Cardiac fibroblast (primary cell): Measurements from ENCODE around the gene ZBED3.
A peak's percentile ranks its signal among the peaks of the same experiment; 100 is the strongest.

ENCODE experiments used
- DNase-seq, 2 donors: peaks; one replicate each; pipeline versions ENCODE4 v3.0.0 to v3.0.0-alpha.2; 2010; ENCODE audit warnings: low read depth in 2 of 2
- H3K4me3 ChIP-seq, 2 donors: replicated peaks in 1 of 2; 1 replicate in 1 of 2; 2 replicates in 1 of 2; pipeline ENCODE4 v1.5.1; 2011; ENCODE audit warnings: low read depth in 2 of 2, low read length in 2 of 2, mild to moderate bottlenecking in 2 of 2, moderate library complexity in 1 of 2
- TF ChIP-seq, protein P1 (sequence below): IDR thresholded peaks from one replicate; pipeline ENCODE4 v1.5.1; 2011; ENCODE audit warnings: low read depth, mild to moderate bottlenecking, low read length, inconsistent platforms

ZBED3 gene

GRCh38 chr5:77077829-77078176 lies 9.3 kb downstream of the ZBED3 start:
- no peak overlapping the region for H3K4me3 ChIP-seq
- TF ChIP-seq, protein P1, sequence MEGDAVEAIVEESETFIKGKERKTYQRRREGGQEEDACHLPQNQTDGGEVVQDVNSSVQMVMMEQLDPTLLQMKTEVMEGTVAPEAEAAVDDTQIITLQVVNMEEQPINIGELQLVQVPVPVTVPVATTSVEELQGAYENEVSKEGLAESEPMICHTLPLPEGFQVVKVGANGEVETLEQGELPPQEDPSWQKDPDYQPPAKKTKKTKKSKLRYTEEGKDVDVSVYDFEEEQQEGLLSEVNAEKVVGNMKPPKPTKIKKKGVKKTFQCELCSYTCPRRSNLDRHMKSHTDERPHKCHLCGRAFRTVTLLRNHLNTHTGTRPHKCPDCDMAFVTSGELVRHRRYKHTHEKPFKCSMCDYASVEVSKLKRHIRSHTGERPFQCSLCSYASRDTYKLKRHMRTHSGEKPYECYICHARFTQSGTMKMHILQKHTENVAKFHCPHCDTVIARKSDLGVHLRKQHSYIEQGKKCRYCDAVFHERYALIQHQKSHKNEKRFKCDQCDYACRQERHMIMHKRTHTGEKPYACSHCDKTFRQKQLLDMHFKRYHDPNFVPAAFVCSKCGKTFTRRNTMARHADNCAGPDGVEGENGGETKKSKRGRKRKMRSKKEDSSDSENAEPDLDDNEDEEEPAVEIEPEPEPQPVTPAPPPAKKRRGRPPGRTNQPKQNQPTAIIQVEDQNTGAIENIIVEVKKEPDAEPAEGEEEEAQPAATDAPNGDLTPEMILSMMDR: no peak
- DNase-seq: no peak

DNA sequence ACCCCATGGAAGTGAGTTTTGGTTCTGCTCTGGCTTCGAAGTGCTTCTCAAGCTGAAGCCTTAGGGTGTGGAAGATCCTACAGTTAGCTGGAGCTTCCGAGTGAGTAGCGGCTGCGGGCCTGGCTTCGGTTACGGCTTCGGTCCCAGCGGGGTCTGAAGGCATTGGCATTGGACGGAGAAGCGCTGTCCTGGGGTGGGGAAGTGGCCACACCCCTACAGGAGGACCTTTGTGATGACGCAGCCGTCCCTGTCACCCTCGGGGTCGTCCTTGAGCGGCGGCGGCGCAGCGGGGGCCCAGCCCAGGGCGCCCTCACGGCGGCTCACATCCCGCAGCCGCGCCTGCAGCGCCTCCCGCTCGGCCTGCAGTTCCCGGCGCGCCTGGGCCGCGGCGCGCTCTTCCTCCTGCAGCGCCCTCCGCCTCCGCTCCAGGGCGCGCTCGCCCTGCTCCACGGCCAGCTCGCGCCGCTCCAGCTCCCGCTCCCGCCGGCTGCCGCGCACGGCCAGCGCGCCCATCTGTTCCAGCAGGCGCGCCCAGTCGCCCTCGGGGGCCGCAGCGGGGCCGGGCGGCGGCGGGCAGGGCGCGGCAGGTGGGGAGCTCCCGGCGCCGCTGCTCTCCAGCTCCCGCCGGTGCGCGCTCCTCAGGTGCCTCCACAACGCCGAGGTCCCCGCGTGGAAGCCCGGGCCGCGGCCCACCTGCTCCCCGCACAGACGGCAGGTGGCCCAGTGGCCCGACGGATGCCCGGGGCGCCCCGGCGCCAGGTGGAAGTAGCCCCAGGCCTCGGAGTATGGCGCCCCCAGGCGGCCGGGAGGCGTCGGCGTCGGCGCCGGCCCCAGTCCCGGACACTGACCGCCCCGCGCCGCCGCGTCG lies 9.9 kb downstream of the ZBED3 start:
- peak; percentile 59 to 68 for DNase-seq
- TF ChIP-seq, protein P1: peak; percentile 36
- H3K4me3 ChIP-seq: peak overlapping the region; percentile 30 to 48

- no peak for DNase-seq
- TF ChIP-seq, protein P1: no peak
- no peak overlapping the region for H3K4me3 ChIP-seq
Observed at GRCh38 chr5:77074745-77075144, 12.3 kb downstream of the ZBED3 start.

DNA sequence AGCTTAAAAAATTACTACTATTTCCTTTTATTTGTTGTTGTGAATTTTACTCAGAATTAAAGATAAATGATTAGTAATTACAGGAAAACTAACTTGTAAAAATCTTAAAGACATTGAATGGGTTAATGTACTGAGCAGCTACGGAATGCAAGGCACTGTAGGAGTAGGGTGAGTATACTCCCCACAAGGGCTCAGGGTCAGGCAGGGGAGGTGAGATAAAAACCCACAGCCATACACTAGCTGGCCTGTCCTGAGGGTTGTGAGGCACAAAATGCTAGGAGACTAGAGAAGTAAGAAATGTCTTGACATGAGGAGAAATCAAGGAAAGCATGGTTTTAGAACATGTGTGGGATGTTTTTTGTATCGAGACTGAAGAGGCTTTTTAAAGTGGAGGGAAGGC lies 13.4 kb downstream of the ZBED3 start:
- H3K4me3 ChIP-seq: no peak overlapping the region
- TF ChIP-seq, protein P1: no peak
- peak in 1 of 2 donors; percentile 7 for DNase-seq

- peak; percentile 63 to 82 for DNase-seq
Observed at GRCh38 chr5:77066823-77067442, 20.2 kb downstream of the ZBED3 start.

DNA sequence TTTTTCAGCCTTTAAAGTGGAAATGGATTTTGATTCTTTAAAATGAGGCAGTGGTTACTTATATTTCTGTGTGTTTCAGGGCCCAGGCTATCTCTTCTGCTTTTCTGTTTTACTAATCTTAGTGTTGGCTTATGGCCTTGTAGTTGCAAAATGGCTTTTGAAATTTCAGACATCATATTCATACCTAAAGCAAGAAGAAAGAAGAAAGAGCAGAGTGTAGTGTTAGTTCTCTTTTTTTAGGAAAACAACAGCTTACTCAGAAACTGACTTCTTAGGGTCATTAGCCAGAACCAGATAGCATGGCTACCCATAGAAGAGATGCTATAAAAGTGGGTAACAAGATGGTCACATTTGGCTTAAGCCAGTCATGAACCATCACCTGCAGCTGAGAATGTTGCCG lies 20.9 kb downstream of the ZBED3 start:
- TF ChIP-seq, protein P1: no peak
- DNase-seq: no peak
- no peak overlapping the region for H3K4me3 ChIP-seq

More at GRCh38 chr5:77066823-77067442, 20.2 kb downstream of the ZBED3 start:
- TF ChIP-seq, protein P1: no peak
- no peak overlapping the region for H3K4me3 ChIP-seq
